Right forelimb (tissue), 1 donor: ENCODE measurements around the gene FAM53B.
"Not testable (repeated sequence)": the region's sequence is repeated elsewhere in the genome, so short reads cannot be mapped to it uniquely, and the experiment has no call there.

ENCODE experiments used
- DNase-seq: peaks from one replicate; pipeline ENCODE4 v3.0.0-alpha.2; 2018

The FAM53B gene

GRCh38 chr10:124594240-124594639 lies 149.9 kb downstream of the FAM53B start:
- no peak for DNase-seq

GRCh38 chr10:124593431-124593985 lies 150.7 kb downstream of the FAM53B start:
- DNase-seq, result peak; percentile 30

- peak; percentile 44 for DNase-seq
These were observed 151.3 kb downstream of the FAM53B start for GRCh38 chr10:124592736-124593430.

GRCh38 chr10:124592101-124592500 lies 152.1 kb downstream of the FAM53B start:
- DNase-seq, result peak; percentile 18

- no peak for DNase-seq
These were observed 153.1 kb downstream of the FAM53B start for GRCh38 chr10:124591123-124591495.

- peak; percentile 37 for DNase-seq
These were observed 153.7 kb downstream of the FAM53B start for GRCh38 chr10:124590216-124591122.

- DNase-seq, result peak; percentile 79
These were observed 154.6 kb downstream of the FAM53B start for GRCh38 chr10:124589491-124590041.

GRCh38 chr10:124588736-124589490 lies 155.3 kb downstream of the FAM53B start:
- DNase-seq, result peak; percentile 61

GRCh38 chr10:124588341-124588735 lies 155.8 kb downstream of the FAM53B start:
- DNase-seq, result not testable (repeated sequence)

GRCh38 chr10:124587811-124588211 lies 156.4 kb downstream of the FAM53B start:
- peak; percentile 38 for DNase-seq

GRCh38 chr10:124586142-124586541 lies 158.0 kb downstream of the FAM53B start:
- DNase-seq, result peak; percentile 11

GRCh38 chr10:124579011-124579399 lies 165.2 kb downstream of the FAM53B start:
- peak; percentile 60 for DNase-seq

- peak; percentile 26 for DNase-seq
These were observed 165.8 kb downstream of the FAM53B start for GRCh38 chr10:124578231-124579010.

- no peak for DNase-seq
These were observed 166.5 kb downstream of the FAM53B start for GRCh38 chr10:124577651-124578050.

GRCh38 chr10:124576526-124577420 lies 167.4 kb downstream of the FAM53B start:
- DNase-seq, result peak; percentile 21

- peak; percentile 36 for DNase-seq
These were observed 168.8 kb downstream of the FAM53B start for GRCh38 chr10:124575107-124576035.

GRCh38 chr10:124574456-124575070 lies 169.6 kb downstream of the FAM53B start:
- DNase-seq, result peak; percentile 32

GRCh38 chr10:124573726-124574455 lies 170.3 kb downstream of the FAM53B start:
- DNase-seq, result peak; percentile 41
